HepG2 (cell line): Measurements from ENCODE around the gene GPC2. TPM values are rescaled to one million over a fixed set of nuclear protein-coding genes. Genes with fewer than 3 reads are reported as not detected.

Source experiments
- ATAC-seq: fragments of 200-7000 bp; cut with Tn5 transposase; 3 replicates; pipeline ENCODE4 v1.9.1; 2020; ENCODE audit warnings: mild to moderate bottlenecking, moderate library complexity
- BruUV-seq: library from RNA; stranded (reverse); fragments of 400-500 nt; replicated peaks from 2 replicates; lab custom pipeline; 2021; lab: Mats Ljungman, UMichigan
- CTCF ChIA-PET: fragments of 300-600 bp; formaldehyde crosslinking; extraction: SDS; loops from one replicate; lab custom pipeline; 2021; ENCODE audit warnings: low total read pairs, inconsistent platforms, low intra/inter-chr PET ratio; lab: Yijun Ruan, JAX
- POLR2A ChIA-PET: fragments of 350-600 bp; sonication (Branson Sonifier 250); formaldehyde crosslinking; loops from one replicate; lab custom pipeline; 2020; ENCODE audit warnings: antibody characterized with exemption, inconsistent platforms; lab: Yijun Ruan, JAX
- DNase-seq: peaks from one replicate; pipeline ENCODE4 v3.0.0-alpha.2; 2015; ENCODE audit warnings: low spot score
- FAIRE-seq: peaks from 3 replicates; lab custom pipeline; 2011; peaks lifted over from hg19 to GRCh38; lab: Jason Lieb, UNC
- H2AFZ ChIP-seq: one replicate; pipeline ENCODE4 v1.6.1; 2011; ENCODE audit warnings: low read length, inconsistent platforms
- H3K27ac ChIP-seq: fragments of 300-600 bp; 3 replicates; pipeline ENCODE4 v1.8.0; 2011; ENCODE audit warnings: mixed run types, mild to moderate bottlenecking, mixed read lengths, low read length, inconsistent platforms; ENCODE audit not compliant: insufficient read depth; ENCODE audit errors: extremely low read length
- H3K27me3 ChIP-seq, 2 experiments: fragments of 200-600 bp in 1 of 2; 2 replicates in 1 of 2; 3 replicates in 1 of 2; pipeline versions ENCODE4 v1.6.0 to v1.8.0; 2011; ENCODE audit warnings: low read length in 2 of 2, mild to moderate bottlenecking in 2 of 2, moderate library complexity in 2 of 2, inconsistent platforms in 1 of 2; ENCODE audit not compliant: insufficient read depth in 2 of 2, control insufficient read depth in 1 of 2
- H3K36me3 ChIP-seq, 2 experiments: fragments of 200-600 bp in 1 of 2; replicated peaks in 1 of 2; 2 replicates in 1 of 2; 3 replicates in 1 of 2; pipeline versions ENCODE4 v1.5.1 to v1.8.0; 2011; ENCODE audit warnings: low read length in 2 of 2, inconsistent platforms in 1 of 2; ENCODE audit not compliant: insufficient read depth in 2 of 2, control insufficient read depth in 1 of 2
- H3K4me1 ChIP-seq: 2 replicates; pipeline ENCODE4 v1.5.1; 2012; ENCODE audit warnings: low read length, inconsistent platforms; ENCODE audit not compliant: insufficient read depth
- H3K4me2 ChIP-seq: 2 replicates; pipeline ENCODE4 v1.6.0; 2011; ENCODE audit warnings: low read depth, low read length, inconsistent platforms
- H3K4me3 ChIP-seq, 3 experiments: fragments of 200-600 bp in 1 of 3; sonication (generic), shearing (Covaris generic) in 1 of 3; replicated peaks in 1 of 3; 2 replicates each; pipeline ENCODE4 v1.5.1; 2011 to 2016; ENCODE audit warnings: low read length in 3 of 3, inconsistent platforms in 2 of 3, low read depth in 2 of 3, mild to moderate bottlenecking in 2 of 3, control low read depth in 1 of 3, mixed read lengths in 1 of 3; ENCODE audit not compliant: insufficient read depth in 1 of 3
- H3K79me2 ChIP-seq: one replicate; pipeline ENCODE4 v1.6.1; 2011; ENCODE audit warnings: low read length, inconsistent platforms; ENCODE audit not compliant: insufficient read depth
- H3K9ac ChIP-seq: 2 replicates; pipeline ENCODE4 v1.6.0; 2011; ENCODE audit warnings: mild to moderate bottlenecking, low read depth, low read length, inconsistent platforms; ENCODE audit not compliant: insufficient read depth
- H3K9me3 ChIP-seq: 2 replicates; pipeline ENCODE4 v1.5.1; 2012; ENCODE audit warnings: mild to moderate bottlenecking, low read length
- H4K20me1 ChIP-seq: 2 replicates; pipeline ENCODE4 v1.6.0; 2011; ENCODE audit warnings: inconsistent platforms, mild to moderate bottlenecking, low read length, moderate library complexity; ENCODE audit not compliant: insufficient read depth
- ESRRA ChIP-seq: sonication (generic); formaldehyde crosslinking; IDR thresholded peaks from 2 replicates; pipeline ENCODE4 v1.5.1; 2020; ENCODE audit warnings: mild to moderate bottlenecking, low read depth, missing genetic modification reagents
- HHEX ChIP-seq: IDR thresholded peaks from 2 replicates; pipeline ENCODE4 v1.6.1; 2016; ENCODE audit warnings: control low read depth
- KAT8 ChIP-seq: IDR thresholded peaks from 2 replicates; pipeline ENCODE4 v1.6.1; 2016; ENCODE audit warnings: missing genetic modification reagents, missing compliant biosample characterization
- MEIS2 ChIP-seq: sonication (generic); formaldehyde crosslinking; IDR thresholded peaks from 2 replicates; pipeline ENCODE4 v1.9.0; 2021; ENCODE audit warnings: mild to moderate bottlenecking, missing genetic modification reagents
- NR2F1 ChIP-seq, 2 experiments: fragments of 450-650 bp in 1 of 2; formaldehyde crosslinking in 1 of 2; IDR thresholded peaks; 2 replicates each; pipeline versions ENCODE4 v1.5.0 to v1.6.1; 2016 to 2020; ENCODE audit warnings: mild to moderate bottlenecking in 1 of 2, missing compliant biosample characterization in 1 of 2, missing genetic modification reagents in 1 of 2, moderate library complexity in 1 of 2
- NR2F2 ChIP-seq: IDR thresholded peaks from 2 replicates; pipeline ENCODE4 v1.6.1; 2012; ENCODE audit warnings: low read depth, inconsistent platforms, borderline replicate concordance
- RFX3 ChIP-seq: IDR thresholded peaks from 2 replicates; pipeline ENCODE4 v1.6.1; 2016; ENCODE audit warnings: missing biosample characterization, missing genetic modification reagents
- SOX13 ChIP-seq, 3 experiments: fragments of 450-650 bp in 1 of 3; sonication (generic) in 1 of 3; formaldehyde crosslinking in 1 of 3; IDR thresholded peaks in 2 of 3; conservative IDR thresholded peaks in 1 of 3; 2 replicates each; pipeline versions ENCODE4 v1.5.0 to v1.6.1; 2016 to 2020; ENCODE audit warnings: antibody characterized with exemption in 1 of 3, mild to moderate bottlenecking in 1 of 3, missing compliant biosample characterization in 1 of 3, missing genetic modification reagents in 1 of 3, moderate library complexity in 1 of 3
- SRSF4 ChIP-seq: fragments of 200-400 bp; formaldehyde crosslinking; IDR thresholded peaks from one replicate; pipeline ENCODE4 v1.6.1; 2018; ENCODE audit warnings: mild to moderate bottlenecking, low read depth, low read length, moderate library complexity; ENCODE audit not compliant: poor library complexity, severe bottlenecking
- ZSCAN22 ChIP-seq: sonication (generic); formaldehyde crosslinking; IDR thresholded peaks from 2 replicates; pipeline ENCODE4 v1.4.0; 2020; ENCODE audit warnings: mild to moderate bottlenecking, missing genetic modification reagents
- WGBS: methylation state at CpG from one replicate; pipeline ENCODE4 v1.1.6; 2017; ENCODE audit warnings: low lambda C conversion rate; 5-methylcytosine and 5-hydroxymethylcytosine counted together
- in situ Hi-C: cut with HindIII; loops from 2 replicates; pipeline ENCODE4 v1.10.0; 2017; ENCODE audit warnings: low pct_unique_long_range_greater_than_20kb; ENCODE audit not compliant: extremely low pct_ligation_motif_present
- intact Hi-C: fragments of 100-400 bp; cut with micrococcal nuclease; formaldehyde crosslinking; loops from one replicate; pipeline ENCODE4 v1.10.0; 2022; ENCODE audit not compliant: unreplicated experiment
- polyA plus RNA-seq, 8 experiments: library from polyadenylated mRNA; depleted of rRNA in 3 of 8; stranded (reverse) in 7 of 8; unstranded in 1 of 8; fragments of >200 nt; fragmentation: Illumina TruSeq in 4 of 8; extraction: Trizol in 4 of 8; gene quantifications; 2 replicates each; pipeline versions ENCODE4 v1.2.1 to v1.2.3, GENCODE V29; 2011 to 2016; ENCODE audit warnings: low read depth in 4 of 8, missing spikeins in 1 of 8, mixed read lengths in 1 of 8; ENCODE audit not compliant: insufficient read depth in 1 of 8
- total RNA-seq, 5 experiments: library from RNA; depleted of rRNA; stranded (reverse); fragments of >200 nt; fragmentation: Illumina TruSeq; extraction: Trizol; gene quantifications; 2 replicates each; pipeline ENCODE4 v1.2.3, GENCODE V29; 2016; ENCODE audit warnings: low read depth in 1 of 5
- TF ChIP-seq, protein P1 (sequence below): conservative IDR thresholded peaks from 2 replicates; pipeline ENCODE4 v1.6.1; 2018; ENCODE audit warnings: missing genetic modification reagents
- TF ChIP-seq, protein P2 (sequence below): sonication (generic); formaldehyde crosslinking; IDR thresholded peaks from 2 replicates; pipeline ENCODE4 v1.9.0; 2021; ENCODE audit warnings: missing genetic modification reagents, borderline replicate concordance
- TF ChIP-seq, protein P3 (sequence below): IDR thresholded peaks from 2 replicates; pipeline ENCODE4 v1.6.1; 2018; ENCODE audit warnings: missing genetic modification reagents

The GPC2 gene
- total and polyA plus RNA-seq, 2 of the 13 experiments (the other 11 are each of a cell fraction or from before 2014, with no cell fraction given) = 0.64 to 0.78 TPM

DNA sequence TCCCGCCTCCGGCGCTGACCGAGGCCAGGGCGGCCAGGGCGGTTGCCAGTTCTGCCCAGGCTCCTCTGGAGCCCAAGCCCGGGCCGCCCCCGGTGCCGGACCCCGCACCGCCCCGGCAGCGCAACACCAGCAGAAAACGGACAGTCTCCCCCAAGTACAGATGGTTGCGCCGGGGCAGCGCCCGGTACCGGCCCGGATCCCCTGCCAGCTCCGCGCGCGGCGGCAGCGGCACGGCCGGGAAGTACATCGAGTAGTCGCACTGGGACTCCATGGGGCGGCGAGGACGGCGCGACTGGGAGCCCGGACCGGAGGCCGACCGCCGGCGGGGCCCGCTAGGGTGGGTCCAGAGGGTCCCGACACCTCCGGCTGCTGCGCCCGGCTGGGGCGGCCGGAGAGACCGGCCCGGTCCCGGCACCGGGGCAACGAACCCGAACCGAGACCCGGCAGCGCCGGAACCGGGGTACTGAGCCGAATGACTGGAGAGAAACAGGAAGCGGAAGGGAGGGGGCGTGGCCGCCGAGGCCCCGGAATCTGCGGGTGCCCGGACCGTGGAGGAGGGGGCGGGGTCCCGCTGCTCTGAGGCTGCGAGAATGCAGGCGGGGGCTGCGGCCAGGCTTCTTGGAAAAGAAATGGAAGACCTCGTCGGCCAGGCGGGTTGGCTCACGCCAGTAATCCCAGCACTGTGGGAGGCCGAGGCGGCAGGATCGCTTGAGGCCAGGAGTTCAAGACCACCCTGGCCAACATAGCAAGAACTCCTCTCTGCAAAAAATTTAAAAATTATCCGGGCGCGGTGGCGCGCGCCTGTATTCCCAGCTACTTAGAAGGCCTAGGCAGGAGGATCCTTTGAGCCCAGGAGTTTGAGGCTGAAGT, 18.7 kb downstream of the GPC2 start, which contains the start of gene TRAPPC14 (continued):
- TF ChIP-seq NR2F2 (peak; percentile 15; the same call in 1 of the 2 replicates), SRSF4 (no peak), NR2F1 (CRISPR knock-in tag; IDR thresholded peaks at IDR 0.05) (0 out of 4 replicates have a peak, but pooled peaks of 1 of the 2 experiments have one; percentile 20), SOX13 (IDR thresholded peaks at IDR 0.05) (no peak), SOX13 (CRISPR knock-in tag; conservative IDR thresholded peaks at IDR 0.05 in 1 of 2, IDR thresholded peaks at IDR 0.05 in 1 of 2) (peak in 1 of 2 experiments; percentile 34; a peak in 1 of 4 replicates), ESRRA (CRISPR knock-in tag) (peak; percentile 44; the same call in 1 of the 2 replicates), KAT8 (CRISPR knock-in tag) (peak; percentile 90), MEIS2 (no peak)

DNA sequence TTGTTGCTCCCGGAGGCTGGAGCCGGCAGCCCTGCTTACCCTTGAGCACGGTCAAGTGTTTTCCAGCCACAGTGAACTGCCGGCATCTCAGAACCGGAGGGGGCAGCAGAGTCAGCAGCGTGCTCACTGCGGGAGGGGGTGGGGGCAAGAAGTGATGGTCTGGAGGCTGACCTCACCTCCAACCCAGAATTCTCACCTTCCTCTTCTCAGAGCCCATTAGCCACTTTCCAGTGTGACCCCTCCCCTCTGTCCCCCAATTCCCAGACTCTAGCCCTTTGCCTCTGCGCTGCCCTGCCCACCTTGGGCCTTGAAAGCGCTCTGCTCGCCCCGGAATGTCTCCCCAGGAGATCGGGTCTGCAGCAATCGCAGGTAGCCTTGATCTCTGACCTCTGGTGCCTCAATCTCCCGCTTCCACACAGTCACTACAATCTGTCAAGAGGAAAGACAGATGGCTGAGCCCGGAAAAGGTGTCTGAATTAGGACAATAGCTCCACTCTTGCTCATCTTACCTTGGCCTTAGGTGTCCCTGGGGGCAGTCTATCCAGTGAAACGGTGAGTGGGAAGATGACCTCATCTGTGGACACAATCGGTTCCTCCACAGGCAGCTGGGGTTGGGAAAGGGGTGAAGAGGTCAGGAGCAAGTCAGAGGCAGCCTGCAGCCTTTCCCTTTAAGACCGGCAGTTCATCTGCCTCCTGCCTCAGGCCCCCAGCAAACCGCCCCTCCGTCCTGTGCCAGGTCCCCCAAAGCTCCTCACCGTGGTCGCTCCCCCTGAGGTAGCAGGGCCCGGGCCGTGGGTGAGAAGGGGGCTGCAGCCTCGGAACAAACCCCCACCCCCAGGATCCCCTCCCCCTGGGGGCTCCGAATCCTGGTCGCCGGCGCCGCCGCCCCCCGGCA, 19.6 kb downstream of the GPC2 start:
- Histone ChIP-seq H2AFZ (no peak overlapping the region), H3K79me2 (peaks cover under 1% of the 10 kb centered on the region), H3K27ac (peak overlapping the region; percentile 80), H3K9ac (peak overlapping the region; percentile 90), H3K9me3 (no peaks in the 10 kb centered on the region), H3K36me3 (peaks cover 6 to 24% of the 10 kb centered on the region in 2 experiments), H3K27me3 (peaks cover 0 to 7% of the 10 kb centered on the region in 2 experiments; a peak in 1 of 5 replicates), H3K4me3 (peak overlapping the region; percentile 90 to 99 (median 92)), H3K4me2 (peak overlapping the region; percentile 75), H3K4me1 (peaks cover 56% of the 10 kb centered on the region), H4K20me1 (peaks cover 6% of the 10 kb centered on the region; the same call in 1 of the 2 replicates)
- WGBS = 14% methylated on average over 18 of the region's 32 CpGs
- ATAC-seq (peak; percentile 67), FAIRE-seq (peak; percentile 65), DNase-seq (peak; percentile 85)
- POLR2A ChIA-PET = interaction anchor here (0.9 to 2.1 kb wide), 4 partner anchors 9 to 57 kb away, joined by 3 to 25 read pairs (median 4); partner anchors contain the start of gene LAMTOR4
- in situ Hi-C loops = no loop called here
- CTCF ChIA-PET = no interaction called here
- intact Hi-C loops = no loop called here
- BruUV-seq = TSS peak; percentile 59
- TF ChIP-seq HHEX (CRISPR knock-in tag) = peak; percentile 30; the same call in 1 of the 2 replicates
- no peak for TF ChIP-seq RFX3 (CRISPR knock-in tag)
- TF ChIP-seq, protein P1, sequence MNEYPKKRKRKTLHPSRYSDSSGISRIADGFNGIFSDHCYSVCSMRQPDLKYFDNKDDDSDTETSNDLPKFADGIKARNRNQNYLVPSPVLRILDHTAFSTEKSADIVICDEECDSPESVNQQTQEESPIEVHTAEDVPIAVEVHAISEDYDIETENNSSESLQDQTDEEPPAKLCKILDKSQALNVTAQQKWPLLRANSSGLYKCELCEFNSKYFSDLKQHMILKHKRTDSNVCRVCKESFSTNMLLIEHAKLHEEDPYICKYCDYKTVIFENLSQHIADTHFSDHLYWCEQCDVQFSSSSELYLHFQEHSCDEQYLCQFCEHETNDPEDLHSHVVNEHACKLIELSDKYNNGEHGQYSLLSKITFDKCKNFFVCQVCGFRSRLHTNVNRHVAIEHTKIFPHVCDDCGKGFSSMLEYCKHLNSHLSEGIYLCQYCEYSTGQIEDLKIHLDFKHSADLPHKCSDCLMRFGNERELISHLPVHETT = peak; percentile 77
- TF ChIP-seq, protein P2, sequence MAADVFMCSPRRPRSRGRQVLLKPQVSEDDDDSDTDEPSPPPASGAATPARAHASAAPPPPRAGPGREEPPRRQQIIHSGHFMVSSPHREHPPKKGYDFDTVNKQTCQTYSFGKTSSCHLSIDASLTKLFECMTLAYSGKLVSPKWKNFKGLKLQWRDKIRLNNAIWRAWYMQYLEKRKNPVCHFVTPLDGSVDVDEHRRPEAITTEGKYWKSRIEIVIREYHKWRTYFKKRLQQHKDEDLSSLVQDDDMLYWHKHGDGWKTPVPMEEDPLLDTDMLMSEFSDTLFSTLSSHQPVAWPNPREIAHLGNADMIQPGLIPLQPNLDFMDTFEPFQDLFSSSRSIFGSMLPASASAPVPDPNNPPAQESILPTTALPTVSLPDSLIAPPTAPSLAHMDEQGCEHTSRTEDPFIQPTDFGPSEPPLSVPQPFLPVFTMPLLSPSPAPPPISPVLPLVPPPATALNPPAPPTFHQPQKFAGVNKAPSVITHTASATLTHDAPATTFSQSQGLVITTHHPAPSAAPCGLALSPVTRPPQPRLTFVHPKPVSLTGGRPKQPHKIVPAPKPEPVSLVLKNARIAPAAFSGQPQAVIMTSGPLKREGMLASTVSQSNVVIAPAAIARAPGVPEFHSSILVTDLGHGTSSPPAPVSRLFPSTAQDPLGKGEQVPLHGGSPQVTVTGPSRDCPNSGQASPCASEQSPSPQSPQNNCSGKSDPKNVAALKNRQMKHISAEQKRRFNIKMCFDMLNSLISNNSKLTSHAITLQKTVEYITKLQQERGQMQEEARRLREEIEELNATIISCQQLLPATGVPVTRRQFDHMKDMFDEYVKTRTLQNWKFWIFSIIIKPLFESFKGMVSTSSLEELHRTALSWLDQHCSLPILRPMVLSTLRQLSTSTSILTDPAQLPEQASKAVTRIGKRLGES (CRISPR knock-in tag) = no peak
- no peak for TF ChIP-seq ZSCAN22 (CRISPR knock-in tag)
- TF ChIP-seq, protein P3, sequence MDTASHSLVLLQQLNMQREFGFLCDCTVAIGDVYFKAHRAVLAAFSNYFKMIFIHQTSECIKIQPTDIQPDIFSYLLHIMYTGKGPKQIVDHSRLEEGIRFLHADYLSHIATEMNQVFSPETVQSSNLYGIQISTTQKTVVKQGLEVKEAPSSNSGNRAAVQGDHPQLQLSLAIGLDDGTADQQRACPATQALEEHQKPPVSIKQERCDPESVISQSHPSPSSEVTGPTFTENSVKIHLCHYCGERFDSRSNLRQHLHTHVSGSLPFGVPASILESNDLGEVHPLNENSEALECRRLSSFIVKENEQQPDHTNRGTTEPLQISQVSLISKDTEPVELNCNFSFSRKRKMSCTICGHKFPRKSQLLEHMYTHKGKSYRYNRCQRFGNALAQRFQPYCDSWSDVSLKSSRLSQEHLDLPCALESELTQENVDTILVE (CRISPR knock-in tag) = peak; percentile 94; the same call in 1 of the 2 replicates
